HCT116 (cell line): Measurements from ENCODE around the gene GNB5. TPM values are rescaled to one million over a fixed set of nuclear protein-coding genes. Genes with fewer than 3 reads are reported as not detected.

Experiments
- ATAC-seq: fragments of 200-7000 bp; cut with Tn5 transposase; 2 replicates; pipeline ENCODE4 v1.9.1; 2020; ENCODE audit warnings: mild to moderate bottlenecking, moderate library complexity
- BruUV-seq: library from RNA; stranded (reverse); fragments of 400-500 nt; replicated peaks from 2 replicates; lab custom pipeline; 2021; lab: Mats Ljungman, UMichigan
- CTCF ChIA-PET: fragments of 300-600 bp; sonication (Branson Sonifier 250); formaldehyde crosslinking; loops from one replicate; lab custom pipeline; 2021; ENCODE audit warnings: antibody characterized with exemption; lab: Charles Lee
- POLR2A ChIA-PET: fragments of 300-600, 350-600 bp; sonication (Branson Sonifier 250); formaldehyde crosslinking; loops from one replicate; lab custom pipeline; 2021; ENCODE audit warnings: antibody characterized with exemption; lab: Charles Lee
- RAD21 ChIA-PET, 2 experiments: fragments of 300-600 bp; sonication (Branson Sonifier 250); formaldehyde crosslinking; loops; one replicate each; lab custom pipeline; 2023; ENCODE audit warnings: low total read pairs in 2 of 2; ENCODE audit not compliant: uncharacterized antibody in 2 of 2, unreplicated experiment in 2 of 2, low non-redundant PET in 1 of 2; lab: Charles Lee
- DNase-seq: peaks from one replicate; pipeline ENCODE4 v3.0.0-alpha.2; 2010; ENCODE audit warnings: low read depth, low spot score
- H2AFZ ChIP-seq: fragments of 200-600 bp; shearing (Covaris generic), sonication (generic); 2 replicates; pipeline ENCODE4 v1.6.1; 2017; ENCODE audit warnings: low read depth, mixed run types, mixed read lengths, antibody characterized with exemption, low read length; ENCODE audit not compliant: poor library complexity, severe bottlenecking
- H3K27ac ChIP-seq: 2 replicates; pipeline ENCODE4 v1.5.1; 2012; ENCODE audit warnings: low read depth, low read length
- H3K27me3 ChIP-seq: fragments of 200-600 bp; sonication (generic); 2 replicates; pipeline ENCODE4 v1.6.1; 2016; ENCODE audit warnings: mixed run types, low read length, mixed read lengths; ENCODE audit not compliant: insufficient read depth
- H3K36me3 ChIP-seq, 2 experiments: fragments of 200-500 bp in 1 of 2; fragments of 200-600 bp in 1 of 2; sonication (Bioruptor generic) in 1 of 2; sonication (generic) in 1 of 2; 2 replicates each; pipeline versions ENCODE4 v1.5.1 to v1.6.1; 2014 to 2016; ENCODE audit warnings: low read length in 2 of 2, inconsistent platforms in 1 of 2, mixed read lengths in 1 of 2, mixed run types in 1 of 2; ENCODE audit not compliant: insufficient read depth in 2 of 2, control insufficient read depth in 1 of 2
- H3K4me1 ChIP-seq, 2 experiments: fragments of 200-600 bp in 1 of 2; sonication (generic) in 1 of 2; 2 replicates each; pipeline versions ENCODE4 v1.5.1 to v1.6.1; 2012 to 2017; ENCODE audit warnings: low read length in 2 of 2, inconsistent platforms in 1 of 2, mild to moderate bottlenecking in 1 of 2, mixed read lengths in 1 of 2, mixed run types in 1 of 2, moderate library complexity in 1 of 2; ENCODE audit not compliant: insufficient read depth in 2 of 2, control insufficient read depth in 1 of 2
- H3K4me2 ChIP-seq: fragments of 200-600 bp; sonication (generic); 2 replicates; pipeline ENCODE4 v1.6.1; 2017; ENCODE audit warnings: mixed run types, low read length, mixed read lengths
- H3K4me3 ChIP-seq, 2 experiments: fragments of 200-600 bp in 1 of 2; sonication (generic) in 1 of 2; replicated peaks in 1 of 2; 2 replicates each; pipeline ENCODE4 v1.5.1; 2011 to 2016; ENCODE audit warnings: low read length in 2 of 2, control low read depth in 1 of 2, low read depth in 1 of 2, mild to moderate bottlenecking in 1 of 2, mixed read lengths in 1 of 2, mixed run types in 1 of 2
- H3K79me2 ChIP-seq: fragments of 200-600 bp; sonication (generic); 2 replicates; pipeline ENCODE4 v1.6.1; 2017; ENCODE audit warnings: mild to moderate bottlenecking, mixed run types, low read length, moderate library complexity, mixed read lengths; ENCODE audit not compliant: insufficient read depth
- H3K9ac ChIP-seq: fragments of 200-600 bp; sonication (generic); 2 replicates; pipeline ENCODE4 v1.6.1; 2016; ENCODE audit warnings: low read length, mixed read lengths
- H3K9me2 ChIP-seq: fragments of 200-600 bp; sonication (generic), shearing (Covaris generic); 2 replicates; pipeline ENCODE4 v1.6.1; 2017; ENCODE audit warnings: mixed run types, mild to moderate bottlenecking, moderate library complexity; ENCODE audit not compliant: insufficient read depth
- H3K9me3 ChIP-seq, 2 experiments: fragments of 200-500 bp in 1 of 2; fragments of 200-600 bp in 1 of 2; sonication (Bioruptor generic) in 1 of 2; sonication (generic) in 1 of 2; 2 replicates each; pipeline ENCODE4 v1.6.1; 2014 to 2017; ENCODE audit warnings: low read length in 2 of 2, mixed read lengths in 2 of 2, inconsistent platforms in 1 of 2, low read depth in 1 of 2, mild to moderate bottlenecking in 1 of 2, mixed run types in 1 of 2, moderate library complexity in 1 of 2; ENCODE audit not compliant: control insufficient read depth in 1 of 2, insufficient read depth in 1 of 2
- H4K20me1 ChIP-seq: fragments of 200-600 bp; sonication (generic), shearing (Covaris generic); 2 replicates; pipeline ENCODE4 v1.6.1; 2017; ENCODE audit warnings: mixed run types, mild to moderate bottlenecking, moderate library complexity; ENCODE audit not compliant: insufficient read depth
- CBX3 ChIP-seq: IDR thresholded peaks from 2 replicates; pipeline ENCODE4 v1.6.1; 2012; ENCODE audit warnings: low read depth
- CTCF ChIP-seq, 3 experiments: fragments of 200-600 bp in 1 of 3; sonication (generic) in 1 of 3; IDR thresholded peaks in 2 of 3; conservative IDR thresholded peaks in 1 of 3; 2 replicates each; pipeline ENCODE4 v1.5.1; 2012 to 2017; ENCODE audit warnings: low read depth in 2 of 3, low read length in 2 of 3, antibody characterized with exemption in 1 of 3, borderline replicate concordance in 1 of 3, control low read depth in 1 of 3, mild to moderate bottlenecking in 1 of 3, mixed read lengths in 1 of 3, mixed run types in 1 of 3, moderate library complexity in 1 of 3; ENCODE audit not compliant: insufficient read depth in 1 of 3
- EZH2 ChIP-seq: fragments of 200-600 bp; sonication (generic); IDR thresholded peaks from 2 replicates; pipeline ENCODE4 v1.6.1; 2017; ENCODE audit warnings: antibody characterized with exemption, mixed run types
- MAX ChIP-seq: IDR thresholded peaks from 2 replicates; pipeline ENCODE4 v1.6.1; 2012
- SP1 ChIP-seq: IDR thresholded peaks from 2 replicates; pipeline ENCODE4 v1.6.1; 2012; ENCODE audit warnings: low read depth
- SRF ChIP-seq: IDR thresholded peaks from 2 replicates; pipeline ENCODE4 v1.6.1; 2012; ENCODE audit warnings: low read depth
- intact Hi-C: fragments of 100-400 bp; cut with micrococcal nuclease; formaldehyde crosslinking; loops from 2 replicates; pipeline ENCODE4 v1.10.0; 2022
- total RNA-seq: library from RNA; stranded (reverse); gene quantifications from one replicate; pipeline ENCODE4 v1.2.1, GENCODE V29; 2021; ENCODE audit not compliant: unreplicated experiment

Gene GNB5
- total RNA-seq, 1 experiment from 2014 or later = 27.6 TPM

DNA sequence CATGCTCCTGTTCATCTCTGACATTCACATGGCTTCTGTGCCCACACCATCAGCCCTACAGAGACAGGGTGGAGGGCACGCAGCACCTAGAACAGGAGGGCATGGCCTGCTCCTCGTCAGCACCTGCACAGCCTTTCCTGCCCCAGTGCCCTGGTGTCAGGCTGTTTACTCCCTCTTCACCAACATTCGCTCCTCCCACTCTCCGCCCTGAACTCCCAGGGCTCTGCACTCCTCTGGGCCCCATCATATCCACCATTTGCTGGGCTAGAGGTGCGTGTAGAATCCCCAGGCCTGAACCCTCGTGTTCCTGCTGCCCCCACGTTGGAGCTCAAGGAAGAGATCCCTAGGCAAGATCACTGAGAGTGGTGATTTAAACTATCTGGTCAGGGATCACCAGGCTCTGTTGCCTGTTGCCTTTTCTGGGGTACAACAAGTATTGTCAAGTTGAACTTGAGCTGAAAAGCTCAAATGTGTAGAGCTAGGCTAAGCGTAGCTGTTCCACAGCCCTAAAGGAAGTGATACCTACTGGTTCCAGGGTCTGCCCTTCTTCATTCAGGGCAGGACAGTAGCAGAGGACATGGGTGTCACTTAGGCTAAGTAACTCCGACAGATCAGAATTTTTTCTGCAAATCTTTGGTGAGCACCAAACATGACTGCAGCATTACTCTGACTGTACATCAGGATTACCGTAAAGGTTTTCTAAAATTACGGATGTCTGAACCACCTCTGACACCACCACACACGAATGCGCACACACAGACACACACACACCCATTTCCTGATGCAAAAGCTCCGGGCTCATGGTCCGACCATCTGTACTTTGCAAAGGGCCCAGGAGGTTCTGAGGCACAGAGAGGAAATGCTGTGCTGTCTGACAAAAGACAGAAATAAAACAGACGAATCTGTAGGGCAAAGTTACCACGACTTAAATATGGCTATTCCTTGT is 43.7 kb upstream of the GNB5 start:
- no peak overlapping the region for H3K4me2 ChIP-seq

More for the DNA sequence above, 43.7 kb upstream of the GNB5 start:
- no TSS peak for BruUV-seq
- TF ChIP-seq EZH2 = no peak
- no peak for TF ChIP-seq SP1
- no peak for TF ChIP-seq CBX3
- TF ChIP-seq SRF = no peak
- no peak for TF ChIP-seq MAX
- TF ChIP-seq CTCF (IDR thresholded peaks at IDR 0.05 in 2 of 3, conservative IDR thresholded peaks at IDR 0.05 in 1 of 3; ENCODE audit: borderline replicate concordance in 1 of 3, insufficient read depth in 1 of 3, low read depth in 2 of 3, low read length in 2 of 3) = no peak
- Histone ChIP-seq H3K79me2 (no peaks in the 10 kb centered on the region), H4K20me1 (no peaks in the 10 kb centered on the region), H3K9me2 (no peaks in the 10 kb centered on the region), H3K27ac (no peak overlapping the region), H3K4me1 (no peaks in the 10 kb centered on the region), H3K9ac (no peak overlapping the region), H3K36me3 (peaks cover 22 to 25% of the 10 kb centered on the region in 2 experiments; a peak in 3 of 4 replicates), H3K27me3 (no peaks in the 10 kb centered on the region), H3K4me3 (no peak overlapping the region), H2AFZ (no peak overlapping the region), H3K9me3 (no peaks in the 10 kb centered on the region)
- intact Hi-C loops = no loop called here
- POLR2A ChIA-PET = no interaction called here
- DNase-seq (no peak), ATAC-seq (no peak)
- RAD21 ChIA-PET = no interaction called here
- CTCF ChIA-PET = interaction anchor here (1.7 kb wide), 1 partner anchor 8 kb away, joined by 8 read pairs; no protein-coding TSS in a partner anchor
